H1 (cell line): ENCODE measurements around the gene MBOAT2. TPM values are rescaled to one million over a fixed set of nuclear protein-coding genes. Genes with fewer than 3 reads are reported as not detected.

Experiments
- BCL11A ChIP-seq, 2 experiments: IDR thresholded peaks; one replicate each; pipeline ENCODE4 v1.6.1; 2011; ENCODE audit warnings: low read depth in 2 of 2, low read length in 2 of 2, mild to moderate bottlenecking in 2 of 2
- CBX5 ChIP-seq: fragments of 300-800, 300-1000 bp; sonication (generic); IDR thresholded peaks from 2 replicates; pipeline ENCODE4 v1.7.1; 2016; ENCODE audit warnings: antibody characterized with exemption, low read length, low read depth
- POLR2AphosphoS5 ChIP-seq: IDR thresholded peaks from 2 replicates; pipeline ENCODE4 v1.6.1; 2011; ENCODE audit warnings: low read depth, low read length
- SP2 ChIP-seq: IDR thresholded peaks from 2 replicates; pipeline ENCODE4 v1.6.1; 2012; ENCODE audit warnings: mild to moderate bottlenecking, low read length, inconsistent platforms
- SRF ChIP-seq: IDR thresholded peaks from 2 replicates; pipeline ENCODE4 v1.6.1; 2011; ENCODE audit warnings: mild to moderate bottlenecking, low read depth, low read length, moderate library complexity
- TEAD4 ChIP-seq: IDR thresholded peaks from 2 replicates; pipeline ENCODE4 v1.6.1; 2012; ENCODE audit warnings: low read depth, low read length, inconsistent platforms, mixed read lengths
- ZNF274 ChIP-seq: IDR thresholded peaks from 2 replicates; pipeline ENCODE4 v1.7.0; 2012; ENCODE audit warnings: low read length, borderline replicate concordance; ENCODE audit errors: extremely low read depth
- polyA plus RNA-seq, 7 experiments: library from polyadenylated mRNA; depleted of rRNA in 3 of 7; stranded (reverse) in 5 of 7; unstranded in 2 of 7; fragments of >200 nt in 5 of 7; fragments of 200-250 nt in 2 of 7; gene quantifications; 1 replicate in 5 of 7; 2 replicates in 1 of 7; 4 replicates in 1 of 7; pipeline versions ENCODE4 v1.2.1 to v1.2.3, GENCODE V29; 2011 to 2013; ENCODE audit warnings: missing spikeins in 2 of 7, mixed read lengths in 2 of 7
- total RNA-seq: library from RNA; stranded (reverse); fragmentation: NEBNext Ultra II Directional; extraction: Animal tissue kit (Norgen Biotek cat#: 25700); gene quantifications from 2 replicates; pipeline ENCODE4 v1.2.1, GENCODE V29; 2021

The MBOAT2 gene
- total and polyA plus RNA-seq, 2 of the 8 experiments (the other 6 are each of a cell fraction or from before 2014, with no cell fraction given), result 11.2 to 23.4 TPM

- no peak for TF ChIP-seq ZNF274
- no peak for TF ChIP-seq TEAD4
- TF ChIP-seq SRF, result no peak
- no peak for TF ChIP-seq POLR2AphosphoS5
- no peak for TF ChIP-seq BCL11A (IDR thresholded peaks at IDR 0.05; ENCODE audit: low read depth in 2 of 2, low read length in 2 of 2)
- no peak for TF ChIP-seq CBX5
- no peak for TF ChIP-seq SP2
Measured at GRCh38 chr2:8976442-8977259, 26.8 kb downstream of the MBOAT2 start (continued).
